HL-60 (cell line): Measurements from ENCODE around the gene WNT7A.

Source experiments
- DNase-seq, 2 experiments: peaks; one replicate each; pipeline ENCODE4 v3.0.0-alpha.2; 2010 to 2020; ENCODE audit warnings: low read depth in 1 of 2, low spot score in 1 of 2
- H3K27ac ChIP-seq: fragments of 250-450 bp; sonication (Bioruptor Pico); replicated peaks from 2 replicates; pipeline ENCODE4 v1.5.1; 2020; ENCODE audit warnings: mild to moderate bottlenecking, moderate library complexity
- H3K27me3 ChIP-seq: fragments of 250-450 bp; sonication (Bioruptor Pico); 2 replicates; pipeline ENCODE4 v1.5.1; 2021; ENCODE audit warnings: mild to moderate bottlenecking, moderate library complexity; ENCODE audit not compliant: insufficient read depth, poor library complexity, severe bottlenecking
- H3K4me3 ChIP-seq: replicated peaks from 2 replicates; pipeline ENCODE4 v1.5.1; 2011; ENCODE audit warnings: mild to moderate bottlenecking, control low read depth, low read length; ENCODE audit not compliant: insufficient read depth
- GABPA ChIP-seq: IDR thresholded peaks from 2 replicates; pipeline ENCODE4 v1.6.1; 2012; ENCODE audit warnings: low read depth
- POLR2AphosphoS5 ChIP-seq: IDR thresholded peaks from 2 replicates; pipeline ENCODE4 v1.6.1; 2012; ENCODE audit warnings: low read depth
- SPI1 ChIP-seq: IDR thresholded peaks from 2 replicates; pipeline ENCODE4 v1.6.1; 2012; ENCODE audit warnings: low read depth, mild to moderate bottlenecking, borderline replicate concordance
- TF ChIP-seq, protein P1 (sequence below): IDR thresholded peaks from 2 replicates; pipeline ENCODE4 v1.6.1; 2012; ENCODE audit warnings: low read depth; ENCODE audit not compliant: insufficient replicate concordance
- TF ChIP-seq, protein P2 (sequence below): IDR thresholded peaks from one replicate; pipeline ENCODE4 v1.5.1; 2011; ENCODE audit warnings: low read length, control low read depth, inconsistent platforms; ENCODE audit not compliant: insufficient read depth

WNT7A gene

DNA sequence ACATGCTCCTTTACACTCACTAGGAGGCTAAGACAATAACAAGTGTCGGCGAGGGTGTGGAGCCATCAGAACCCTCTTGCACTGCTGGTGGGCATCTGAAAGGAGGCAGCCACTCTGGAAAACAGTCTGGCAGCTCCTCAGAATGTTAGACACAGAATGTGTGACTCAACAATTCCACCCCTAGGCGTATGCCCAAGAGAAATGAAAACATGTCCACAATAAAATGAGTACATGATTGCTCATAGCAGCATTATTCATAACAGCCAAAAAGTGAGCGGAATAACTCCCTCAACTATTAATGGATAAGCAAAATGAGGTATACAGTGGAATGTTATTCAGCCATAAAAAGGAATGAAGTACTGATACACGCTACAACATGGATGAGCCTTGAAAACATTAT lies 57.8 kb downstream of the WNT7A start:
- no peak for DNase-seq
- no peaks in the 10 kb centered on the region for H3K27me3 ChIP-seq
- no peak for TF ChIP-seq POLR2AphosphoS5
- TF ChIP-seq GABPA = no peak
- TF ChIP-seq, protein P1, sequence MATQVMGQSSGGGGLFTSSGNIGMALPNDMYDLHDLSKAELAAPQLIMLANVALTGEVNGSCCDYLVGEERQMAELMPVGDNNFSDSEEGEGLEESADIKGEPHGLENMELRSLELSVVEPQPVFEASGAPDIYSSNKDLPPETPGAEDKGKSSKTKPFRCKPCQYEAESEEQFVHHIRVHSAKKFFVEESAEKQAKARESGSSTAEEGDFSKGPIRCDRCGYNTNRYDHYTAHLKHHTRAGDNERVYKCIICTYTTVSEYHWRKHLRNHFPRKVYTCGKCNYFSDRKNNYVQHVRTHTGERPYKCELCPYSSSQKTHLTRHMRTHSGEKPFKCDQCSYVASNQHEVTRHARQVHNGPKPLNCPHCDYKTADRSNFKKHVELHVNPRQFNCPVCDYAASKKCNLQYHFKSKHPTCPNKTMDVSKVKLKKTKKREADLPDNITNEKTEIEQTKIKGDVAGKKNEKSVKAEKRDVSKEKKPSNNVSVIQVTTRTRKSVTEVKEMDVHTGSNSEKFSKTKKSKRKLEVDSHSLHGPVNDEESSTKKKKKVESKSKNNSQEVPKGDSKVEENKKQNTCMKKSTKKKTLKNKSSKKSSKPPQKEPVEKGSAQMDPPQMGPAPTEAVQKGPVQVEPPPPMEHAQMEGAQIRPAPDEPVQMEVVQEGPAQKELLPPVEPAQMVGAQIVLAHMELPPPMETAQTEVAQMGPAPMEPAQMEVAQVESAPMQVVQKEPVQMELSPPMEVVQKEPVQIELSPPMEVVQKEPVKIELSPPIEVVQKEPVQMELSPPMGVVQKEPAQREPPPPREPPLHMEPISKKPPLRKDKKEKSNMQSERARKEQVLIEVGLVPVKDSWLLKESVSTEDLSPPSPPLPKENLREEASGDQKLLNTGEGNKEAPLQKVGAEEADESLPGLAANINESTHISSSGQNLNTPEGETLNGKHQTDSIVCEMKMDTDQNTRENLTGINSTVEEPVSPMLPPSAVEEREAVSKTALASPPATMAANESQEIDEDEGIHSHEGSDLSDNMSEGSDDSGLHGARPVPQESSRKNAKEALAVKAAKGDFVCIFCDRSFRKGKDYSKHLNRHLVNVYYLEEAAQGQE = no peak
- TF ChIP-seq SPI1 = no peak
- TF ChIP-seq, protein P2, sequence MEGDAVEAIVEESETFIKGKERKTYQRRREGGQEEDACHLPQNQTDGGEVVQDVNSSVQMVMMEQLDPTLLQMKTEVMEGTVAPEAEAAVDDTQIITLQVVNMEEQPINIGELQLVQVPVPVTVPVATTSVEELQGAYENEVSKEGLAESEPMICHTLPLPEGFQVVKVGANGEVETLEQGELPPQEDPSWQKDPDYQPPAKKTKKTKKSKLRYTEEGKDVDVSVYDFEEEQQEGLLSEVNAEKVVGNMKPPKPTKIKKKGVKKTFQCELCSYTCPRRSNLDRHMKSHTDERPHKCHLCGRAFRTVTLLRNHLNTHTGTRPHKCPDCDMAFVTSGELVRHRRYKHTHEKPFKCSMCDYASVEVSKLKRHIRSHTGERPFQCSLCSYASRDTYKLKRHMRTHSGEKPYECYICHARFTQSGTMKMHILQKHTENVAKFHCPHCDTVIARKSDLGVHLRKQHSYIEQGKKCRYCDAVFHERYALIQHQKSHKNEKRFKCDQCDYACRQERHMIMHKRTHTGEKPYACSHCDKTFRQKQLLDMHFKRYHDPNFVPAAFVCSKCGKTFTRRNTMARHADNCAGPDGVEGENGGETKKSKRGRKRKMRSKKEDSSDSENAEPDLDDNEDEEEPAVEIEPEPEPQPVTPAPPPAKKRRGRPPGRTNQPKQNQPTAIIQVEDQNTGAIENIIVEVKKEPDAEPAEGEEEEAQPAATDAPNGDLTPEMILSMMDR = no peak
- no peak overlapping the region for H3K27ac ChIP-seq
- no peak overlapping the region for H3K4me3 ChIP-seq

DNA sequence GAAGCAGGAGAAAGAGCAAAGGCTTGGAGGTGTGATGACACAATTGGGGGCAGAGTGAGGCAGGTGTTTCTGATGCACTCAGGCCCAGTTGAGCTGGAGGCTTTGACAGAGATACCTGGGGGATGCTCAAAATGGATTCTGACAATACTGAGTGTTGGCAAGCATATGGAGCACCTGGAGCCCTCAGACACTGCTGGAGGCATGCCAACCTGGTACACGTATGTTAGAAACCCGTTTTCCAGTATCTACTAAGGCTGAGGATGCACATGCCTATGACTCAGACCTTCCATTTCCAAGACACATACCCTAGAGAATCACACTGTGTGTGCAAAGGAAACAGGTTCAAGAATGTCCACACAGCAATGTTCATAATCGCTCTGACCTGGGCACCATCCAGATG lies 58.7 kb downstream of the WNT7A start:
- H3K27me3 ChIP-seq = no peaks in the 10 kb centered on the region
- no peak for DNase-seq
- no peak for TF ChIP-seq SPI1
- no peak overlapping the region for H3K4me3 ChIP-seq
- no peak overlapping the region for H3K27ac ChIP-seq

DNA sequence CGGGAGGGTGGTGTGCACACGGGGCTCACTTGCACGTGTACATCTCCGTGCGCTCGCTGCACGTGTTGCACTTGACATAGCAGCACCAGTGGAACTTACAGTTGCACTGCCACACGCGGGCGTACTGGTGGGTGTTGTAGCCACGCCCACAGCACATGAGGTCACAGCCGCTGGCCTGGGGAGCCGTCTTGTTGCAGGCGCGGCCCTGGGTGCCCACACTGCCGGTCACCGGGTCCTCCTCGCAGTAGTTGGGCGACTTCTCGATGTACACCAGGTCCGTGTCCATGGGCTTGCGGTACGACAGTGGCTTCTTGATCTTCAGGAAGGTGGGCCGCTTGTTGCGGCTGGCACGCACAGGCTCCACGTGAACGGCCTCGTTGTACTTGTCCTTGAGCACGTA lies 61.0 kb downstream of the WNT7A start:
- H3K27me3 ChIP-seq = no peaks in the 10 kb centered on the region
- TF ChIP-seq, protein P2 = no peak
- TF ChIP-seq POLR2AphosphoS5 = no peak
- no peak for TF ChIP-seq GABPA
- TF ChIP-seq, protein P1 = no peak
- no peak for TF ChIP-seq SPI1
- H3K4me3 ChIP-seq = no peak overlapping the region
- H3K27ac ChIP-seq = no peak overlapping the region
- DNase-seq = no peak

DNA sequence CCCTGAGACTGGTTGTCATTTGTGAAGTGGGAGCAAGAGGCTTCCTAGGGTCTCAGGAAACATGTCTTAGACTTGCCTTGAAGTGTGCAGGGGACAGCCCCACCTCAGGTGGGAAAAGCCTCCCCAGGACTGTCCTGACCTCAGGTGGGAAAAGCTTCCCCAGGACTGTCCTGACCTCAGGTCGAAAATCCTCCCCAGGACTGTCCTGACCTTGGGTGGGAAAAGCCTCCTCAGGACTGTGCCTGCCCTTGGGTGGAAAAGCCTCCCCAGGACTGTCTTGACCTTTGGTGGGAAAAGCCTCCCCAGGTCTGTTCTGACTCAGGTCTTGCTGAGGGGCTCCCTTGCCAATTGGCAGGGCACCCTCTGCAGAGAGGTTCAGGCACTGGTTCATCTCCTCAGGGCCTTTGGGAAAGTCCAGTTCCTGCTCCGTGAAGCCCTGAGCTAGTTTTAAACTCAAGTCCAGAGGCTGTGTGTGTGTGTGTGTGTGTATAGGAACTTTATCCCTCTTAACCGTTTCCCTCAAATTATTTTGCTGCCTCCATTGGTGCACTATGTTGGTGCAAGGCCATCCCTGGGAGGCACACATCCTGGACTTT lies 64.7 kb downstream of the WNT7A start:
- no peak overlapping the region for H3K4me3 ChIP-seq
- no peaks in the 10 kb centered on the region for H3K27me3 ChIP-seq
- TF ChIP-seq POLR2AphosphoS5 (no peak), GABPA (no peak), SPI1 (no peak)
- TF ChIP-seq, protein P1 = no peak
- TF ChIP-seq, protein P2 = no peak
- no peak for DNase-seq
- H3K27ac ChIP-seq = no peak overlapping the region
